GM21619 (cell line): ENCODE results near the gene PON1.
A peak's percentile ranks its signal among the peaks of the same experiment; 100 is the strongest.

ENCODE experiments used
- ATAC-seq: cut with Tn5 transposase; IDR thresholded peaks from one replicate; pipeline ENCODE4 v1.9.1; 2021; ENCODE audit not compliant: unreplicated experiment

The PON1 gene

GRCh38 chr7:95324431-95324830 lies at the start of gene PON1:
PON1 (minus strand) TSS chr7:95324532; CDS start chr7:95324475, 57 bp downstream.
- no peak for ATAC-seq

DNA sequence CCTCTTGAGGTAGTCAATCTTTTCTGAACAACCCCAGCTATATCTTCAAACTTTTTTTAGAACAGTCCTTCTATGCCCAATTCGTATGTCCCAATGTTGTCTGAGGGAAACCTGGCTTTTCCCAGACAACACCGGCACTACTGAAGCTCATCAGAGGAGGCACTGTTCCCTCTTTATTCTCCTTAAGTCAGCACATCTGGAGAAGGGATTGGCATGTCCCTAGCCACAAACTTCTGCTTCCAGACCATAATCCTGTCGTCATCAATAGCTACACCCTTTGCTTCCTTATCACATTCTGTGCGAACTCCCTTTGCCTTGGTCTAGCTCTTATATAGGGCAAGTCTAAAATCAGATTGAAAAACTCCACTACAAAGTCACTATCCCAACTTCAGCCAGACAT lies 49.0 kb upstream of the PON1 start:
- no peak for ATAC-seq

GRCh38 chr7:95368235-95368634 lies 43.9 kb upstream of the PON1 start:
- ATAC-seq, result no peak

- ATAC-seq, result no peak
These were observed 43.3 kb upstream of the PON1 start for GRCh38 chr7:95367606-95368005.

DNA sequence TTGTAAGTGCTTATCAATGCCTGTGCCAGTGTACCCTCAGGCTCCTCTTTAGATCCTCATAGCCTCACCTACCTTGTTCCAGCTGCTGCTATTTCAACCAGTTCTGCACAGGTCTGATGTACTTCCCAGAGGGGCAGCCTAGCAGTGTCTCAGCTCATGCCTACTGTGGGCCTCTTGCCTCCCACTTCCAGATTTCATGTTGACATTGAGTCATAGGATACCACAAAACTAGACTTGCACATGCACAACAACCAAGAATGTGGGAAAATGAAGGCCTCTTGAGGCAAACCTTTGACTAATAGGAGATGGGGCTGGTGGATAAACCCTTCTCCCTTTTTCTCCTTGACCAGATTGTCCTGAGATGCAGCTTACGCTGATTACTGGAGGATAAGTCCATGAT lies 40.8 kb upstream of the PON1 start:
- no peak for ATAC-seq

- no peak for ATAC-seq
These were observed 33.3 kb upstream of the PON1 start for GRCh38 chr7:95357623-95358022.

DNA sequence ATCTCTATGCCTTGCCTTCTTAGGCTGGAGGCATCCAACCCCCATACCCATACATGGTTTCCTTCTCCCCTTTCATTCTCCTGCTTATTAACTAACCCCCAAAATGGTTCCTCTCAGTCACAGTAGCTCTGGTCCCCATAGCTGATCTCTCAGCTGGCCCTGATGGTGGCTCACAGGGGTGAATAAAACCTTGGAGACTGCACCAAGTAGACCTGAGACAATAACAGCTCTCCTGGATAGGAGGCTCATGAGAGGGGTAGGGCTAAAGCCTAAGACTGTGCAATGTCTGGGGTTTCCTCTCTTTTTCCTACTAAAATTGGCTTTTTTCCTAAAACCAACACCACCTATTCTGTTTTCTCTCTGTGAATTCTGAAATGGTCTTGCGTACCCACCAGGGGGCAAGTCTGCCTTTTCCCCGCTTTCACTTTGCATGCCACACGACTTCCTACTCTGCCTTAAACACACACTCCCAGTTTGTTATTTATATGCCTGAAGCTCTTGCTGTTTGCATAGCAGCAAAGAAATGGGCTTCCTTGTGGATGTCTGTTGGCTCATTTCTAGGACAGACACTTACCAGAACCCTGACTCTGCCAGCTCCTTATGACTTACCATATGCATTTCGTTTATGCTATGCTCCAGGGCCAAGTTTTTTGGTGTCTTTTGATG lies 18.4 kb upstream of the PON1 start:
- ATAC-seq, result no peak

- no peak for ATAC-seq
These were observed 17.7 kb upstream of the PON1 start for GRCh38 chr7:95342029-95342428.

GRCh38 chr7:95340491-95340890 lies 16.2 kb upstream of the PON1 start:
- no peak for ATAC-seq

- no peak for ATAC-seq
These were observed 14.5 kb upstream of the PON1 start for GRCh38 chr7:95338832-95339231.

GRCh38 chr7:95335093-95335492 lies 10.8 kb upstream of the PON1 start:
- no peak for ATAC-seq

DNA sequence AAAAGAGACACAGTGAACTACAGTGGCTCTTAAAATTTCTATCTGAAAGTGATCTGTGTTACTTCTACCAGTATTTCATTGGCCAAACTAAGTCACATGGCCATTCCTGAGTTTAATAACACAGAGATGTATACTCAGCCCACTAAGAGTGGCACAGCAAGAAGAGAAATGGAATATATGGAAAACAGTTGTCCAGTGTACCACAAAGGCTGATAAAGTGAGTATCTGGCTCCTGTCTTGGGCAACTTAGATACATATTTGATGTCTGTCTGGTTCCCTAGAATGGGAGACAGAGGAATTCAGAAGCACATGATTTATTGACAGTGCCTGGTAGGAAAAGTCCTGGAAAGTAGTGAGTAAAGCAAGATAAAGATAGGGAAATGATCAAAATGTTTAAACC lies 10.1 kb upstream of the PON1 start:
- no peak for ATAC-seq

DNA sequence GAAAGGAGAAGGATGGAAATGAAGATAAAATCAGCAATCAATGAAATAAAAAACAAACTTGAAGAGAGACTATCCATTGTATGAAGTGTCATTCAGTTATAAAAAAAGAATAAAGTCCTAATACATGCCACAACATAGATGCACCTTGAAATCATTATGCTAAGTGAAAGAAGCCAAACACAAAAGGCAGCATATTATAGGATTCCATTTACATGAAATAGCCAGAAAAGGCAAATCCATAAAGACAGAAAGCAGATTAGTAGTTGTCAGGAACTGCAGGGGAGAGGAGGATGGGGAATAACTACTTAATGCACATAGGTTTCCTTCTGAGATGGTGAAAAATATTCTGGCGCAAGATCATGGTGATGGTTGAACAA lies 6.6 kb upstream of the PON1 start:
- peak; percentile 32 for ATAC-seq

DNA sequence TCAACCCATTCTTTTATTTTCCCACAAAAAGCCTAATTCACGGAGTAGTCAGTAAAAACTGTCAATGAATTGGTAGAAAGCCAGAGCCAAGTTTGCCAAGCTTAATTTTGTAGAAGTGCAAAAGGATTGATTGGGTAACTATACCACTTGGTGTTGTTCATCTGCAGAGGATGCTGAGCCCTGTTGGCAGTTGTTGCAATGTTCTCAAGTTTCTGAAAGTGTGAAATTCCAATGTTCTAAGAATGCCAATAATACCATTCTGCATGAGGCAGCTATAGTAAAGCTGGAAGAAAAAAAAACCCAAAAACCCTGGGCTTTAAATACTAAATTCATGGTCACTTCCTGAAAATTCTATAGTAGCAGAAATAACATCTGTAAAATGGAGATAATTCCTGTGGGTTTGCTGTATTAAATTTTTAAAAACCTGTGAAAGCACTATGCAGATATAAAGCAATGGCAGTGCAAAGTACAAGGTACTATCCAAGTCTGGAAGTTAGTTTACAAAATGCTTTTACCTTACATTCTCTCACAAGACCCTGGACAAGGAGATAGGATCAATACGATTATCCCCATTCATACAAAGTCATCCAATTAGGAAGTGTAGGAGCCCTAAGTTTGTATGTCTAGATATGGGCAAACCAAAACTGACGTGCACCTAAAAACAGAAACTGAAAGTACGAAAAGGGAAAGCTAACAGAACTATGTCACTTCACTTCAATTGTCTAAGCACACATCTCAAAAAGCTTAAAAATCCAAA lies 6.0 kb upstream of the PON1 start:
- ATAC-seq, result peak; percentile 98

- no peak for ATAC-seq
These were observed 3.0 kb upstream of the PON1 start for GRCh38 chr7:95327356-95327755.

GRCh38 chr7:95323410-95324129 lies 762 bp downstream of the PON1 start:
- ATAC-seq, result no peak

DNA sequence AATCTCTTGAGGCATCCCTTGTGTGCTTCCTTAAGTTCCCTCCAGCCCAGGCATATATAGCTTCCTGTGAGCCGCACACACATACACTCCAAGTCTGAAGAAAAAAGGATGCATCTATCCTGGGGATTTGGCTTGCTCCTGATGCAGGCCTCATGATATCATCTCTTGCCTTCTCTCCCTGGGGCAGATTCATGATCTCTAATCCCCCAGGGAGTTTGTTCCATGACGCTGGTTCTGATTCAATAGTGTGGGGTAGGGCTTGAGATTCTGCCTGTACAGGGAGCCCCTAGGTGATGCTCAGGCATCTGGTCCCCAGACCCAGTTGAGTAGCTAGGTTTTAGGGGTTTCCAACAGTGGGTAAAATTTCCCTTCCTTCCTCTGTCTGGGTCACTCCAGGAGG lies 1.5 kb downstream of the PON1 start:
- ATAC-seq, result no peak

DNA sequence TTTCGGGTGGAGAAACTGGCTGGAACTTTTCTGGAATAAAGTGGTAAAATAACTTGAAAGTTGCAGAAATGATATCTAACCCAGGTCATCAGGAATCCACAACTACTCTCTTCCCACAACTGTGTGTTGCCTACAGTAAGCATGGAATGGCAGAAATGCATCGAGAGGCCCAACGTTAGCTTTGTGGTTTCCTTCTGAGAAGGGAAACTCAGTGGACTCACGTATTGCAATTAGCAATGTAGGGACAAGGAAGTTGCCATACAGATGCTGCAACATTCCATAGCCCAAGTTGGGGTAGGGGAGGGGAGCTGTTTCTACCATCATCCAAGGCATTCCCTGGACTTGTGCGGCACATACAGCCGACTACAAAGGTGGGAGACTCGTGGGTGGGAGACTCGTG lies 1.9 kb downstream of the PON1 start:
- ATAC-seq, result no peak

- ATAC-seq, result no peak
These were observed 2.6 kb downstream of the PON1 start for GRCh38 chr7:95321720-95322119.

GRCh38 chr7:95320651-95321050 lies 3.7 kb downstream of the PON1 start:
- no peak for ATAC-seq

DNA sequence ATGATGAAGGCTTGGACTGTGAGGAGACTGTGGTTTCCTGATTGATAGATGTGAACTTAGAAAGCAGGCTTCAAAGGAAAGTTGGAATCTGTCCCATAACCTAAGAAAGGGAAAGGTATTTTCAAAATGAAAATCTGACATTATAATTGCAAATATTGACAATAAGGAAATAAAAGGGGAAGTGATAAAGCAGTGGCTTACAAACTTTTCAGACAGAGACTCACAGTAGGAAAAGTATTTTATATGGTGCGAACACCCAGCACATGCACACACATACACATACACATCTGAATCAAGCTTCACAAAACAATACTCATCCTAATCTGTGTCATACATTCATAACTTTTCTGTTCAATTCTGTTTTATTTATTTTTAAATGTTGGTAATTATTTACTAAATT lies 4.8 kb downstream of the PON1 start:
- ATAC-seq, result no peak

DNA sequence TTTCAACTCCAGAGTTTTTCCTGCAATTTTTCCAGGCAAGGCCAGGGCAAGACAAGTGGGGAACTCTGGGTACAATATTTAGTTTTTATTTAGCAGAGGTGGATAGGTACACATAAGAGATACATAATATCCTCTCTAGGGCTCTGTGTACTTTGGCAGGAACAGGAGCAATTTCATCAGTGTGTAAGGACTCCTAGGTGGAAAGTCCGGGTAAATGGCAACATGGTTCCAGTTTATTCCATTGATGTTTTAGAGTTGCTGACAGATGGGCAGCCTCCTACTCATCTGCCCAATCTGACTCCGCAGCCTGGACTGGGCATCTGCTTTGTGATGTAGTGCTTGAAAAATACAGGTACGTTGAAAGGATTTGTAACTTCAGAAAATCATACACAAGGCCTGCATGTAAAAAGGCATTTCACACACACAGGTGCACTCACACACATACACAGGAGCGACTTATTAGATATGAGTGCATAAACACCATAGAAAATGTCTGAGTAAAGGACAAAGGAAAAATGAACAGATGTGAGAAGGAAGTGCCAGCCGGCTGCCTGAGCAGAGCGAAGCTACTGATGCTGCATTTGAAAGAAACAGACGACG lies 5.7 kb downstream of the PON1 start:
- no peak for ATAC-seq
